ENCODE measurements around the gene FGR. TPM values are rescaled to one million over a fixed set of nuclear protein-coding genes. Genes with fewer than 3 reads are reported as not detected.
"Not testable (repeated sequence)": the region's sequence is repeated elsewhere in the genome, so short reads cannot be mapped to it uniquely, and the experiment has no call there.

FGR gene
- polyA plus RNA-seq, 10 donors: 1.1 to 3.3 (median 2.2) TPM

DNA sequence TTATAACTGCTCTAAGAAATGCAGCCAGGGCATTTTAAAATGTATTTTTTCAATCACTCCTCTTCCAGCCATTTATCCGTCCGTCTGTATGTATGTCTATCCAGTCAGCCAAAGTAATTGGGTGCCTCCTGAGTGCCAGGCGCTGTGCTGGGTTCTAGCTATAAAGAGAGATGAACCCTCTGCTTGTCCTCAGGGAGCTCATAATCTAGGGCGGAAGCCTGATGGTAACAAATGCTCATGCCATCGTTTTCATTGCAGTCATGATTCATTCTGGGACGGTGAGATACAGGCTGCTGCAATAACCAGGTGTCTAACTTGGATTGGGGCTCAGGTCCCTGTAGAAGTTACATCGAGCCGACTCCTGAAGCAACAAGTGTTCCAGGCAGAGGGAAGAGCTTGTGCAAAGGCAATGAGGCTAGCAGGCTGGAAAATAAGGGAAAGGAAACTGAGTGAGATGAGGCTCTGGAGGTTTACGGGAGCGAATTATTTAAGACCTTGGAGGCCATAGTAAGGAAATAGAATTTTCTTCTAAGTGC lies 25.4 kb upstream of the FGR start:
- DNase-seq: no peak

DNA sequence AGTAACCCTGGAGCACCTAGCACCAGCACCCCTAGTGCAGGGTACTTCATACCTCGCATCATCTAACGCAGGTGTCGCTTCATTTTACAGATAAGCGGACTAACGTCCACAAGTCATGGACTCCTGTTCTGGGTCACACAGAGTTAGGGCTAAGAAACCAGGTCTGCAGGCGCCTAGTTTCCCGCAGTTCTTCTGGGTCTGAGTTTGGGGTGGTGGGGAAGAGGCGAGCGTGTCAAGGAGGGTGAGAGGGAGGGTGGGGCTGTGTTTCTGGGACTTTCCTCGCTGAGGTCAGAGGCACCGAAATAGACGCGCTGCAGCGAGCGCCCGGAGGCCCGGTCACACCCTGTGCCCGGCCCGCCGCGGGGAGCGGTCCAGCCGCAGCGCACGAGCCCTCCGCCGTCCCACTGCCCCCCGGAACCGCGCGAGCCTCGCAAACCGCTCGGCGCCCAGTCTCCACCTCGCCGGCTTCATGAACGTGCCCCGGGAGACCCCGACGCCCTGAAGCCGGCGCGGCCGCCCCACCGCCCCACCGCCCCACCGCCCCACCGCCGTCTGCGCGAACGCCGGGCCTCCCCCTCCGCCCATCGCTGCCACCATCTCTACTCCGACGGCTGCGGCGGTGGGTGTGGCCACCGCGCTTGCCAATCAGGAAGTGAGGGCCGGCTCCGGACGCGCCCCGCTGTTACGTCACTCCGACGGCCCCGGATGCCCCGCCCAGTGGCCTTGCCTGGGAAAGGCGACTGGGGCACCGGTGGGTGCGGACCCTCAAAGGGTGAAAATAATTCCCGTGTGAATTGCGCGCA lies 24.7 kb upstream of the FGR start:
- DNase-seq: peak; percentile 85 to 94 (median 92)

DNA sequence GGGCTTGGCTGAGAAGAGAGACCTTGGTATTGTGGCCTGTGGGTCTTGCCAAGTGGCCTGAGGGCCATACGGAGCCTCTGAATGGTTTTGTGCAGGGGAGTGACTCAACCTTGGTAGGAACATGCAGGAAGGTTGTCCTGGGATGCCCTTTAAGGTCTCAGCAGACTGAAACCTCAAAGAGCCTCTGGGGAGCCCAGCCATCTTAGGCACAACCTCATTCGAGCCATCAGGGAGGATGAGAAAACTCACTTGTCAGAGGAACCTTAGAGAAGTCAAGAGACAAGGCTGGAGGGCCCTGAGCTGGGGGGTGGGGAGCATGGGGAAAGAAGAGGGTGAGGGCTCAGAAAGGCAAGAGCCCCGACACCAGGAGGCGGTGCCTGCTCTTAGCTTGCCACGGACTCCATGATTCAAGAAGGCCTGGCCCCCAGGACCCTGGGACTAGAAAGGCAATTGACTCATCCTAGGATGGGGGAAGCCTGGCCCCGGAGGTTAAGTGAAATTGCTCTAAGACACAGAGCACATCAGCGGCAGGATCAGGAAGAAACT lies 24.0 kb upstream of the FGR start:
- no peak for DNase-seq

DNA sequence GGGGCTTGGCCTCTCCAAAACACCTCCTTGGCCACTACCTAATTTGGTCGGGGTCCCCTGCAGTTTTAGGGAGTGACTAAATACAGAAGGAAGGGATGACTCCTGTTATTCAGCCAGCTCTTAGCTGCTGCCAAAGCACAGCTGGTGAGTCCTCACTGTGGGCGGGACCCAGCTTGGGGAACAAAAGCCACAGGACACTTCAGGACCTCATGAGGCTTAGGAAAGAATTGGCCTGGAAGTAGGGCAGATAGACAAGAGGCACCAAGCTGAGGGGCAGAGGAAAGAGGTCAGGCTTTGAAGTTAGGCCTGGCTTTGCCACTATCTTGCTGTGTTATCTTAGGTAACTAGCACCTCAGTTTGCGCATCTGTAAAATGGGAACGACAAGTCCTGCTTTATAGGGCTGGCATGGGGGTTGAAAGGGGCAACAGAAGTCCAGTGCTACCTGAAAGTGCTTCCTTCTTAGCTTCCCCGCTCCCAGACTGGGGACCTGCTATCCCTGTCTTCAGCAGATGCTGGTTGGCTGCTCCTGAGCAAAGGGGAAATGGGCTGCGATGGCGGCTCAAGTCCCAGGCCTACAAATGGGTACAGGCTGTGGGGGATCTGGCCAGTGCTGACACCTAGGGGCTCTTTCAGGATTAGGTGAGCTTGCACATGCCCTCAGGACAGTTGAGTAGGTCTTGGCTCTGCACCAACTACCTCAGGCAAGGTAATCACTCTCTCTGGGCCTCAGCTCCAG lies 21.3 kb upstream of the FGR start:
- peak in 1 of 3 donors; percentile 60 for DNase-seq

DNA sequence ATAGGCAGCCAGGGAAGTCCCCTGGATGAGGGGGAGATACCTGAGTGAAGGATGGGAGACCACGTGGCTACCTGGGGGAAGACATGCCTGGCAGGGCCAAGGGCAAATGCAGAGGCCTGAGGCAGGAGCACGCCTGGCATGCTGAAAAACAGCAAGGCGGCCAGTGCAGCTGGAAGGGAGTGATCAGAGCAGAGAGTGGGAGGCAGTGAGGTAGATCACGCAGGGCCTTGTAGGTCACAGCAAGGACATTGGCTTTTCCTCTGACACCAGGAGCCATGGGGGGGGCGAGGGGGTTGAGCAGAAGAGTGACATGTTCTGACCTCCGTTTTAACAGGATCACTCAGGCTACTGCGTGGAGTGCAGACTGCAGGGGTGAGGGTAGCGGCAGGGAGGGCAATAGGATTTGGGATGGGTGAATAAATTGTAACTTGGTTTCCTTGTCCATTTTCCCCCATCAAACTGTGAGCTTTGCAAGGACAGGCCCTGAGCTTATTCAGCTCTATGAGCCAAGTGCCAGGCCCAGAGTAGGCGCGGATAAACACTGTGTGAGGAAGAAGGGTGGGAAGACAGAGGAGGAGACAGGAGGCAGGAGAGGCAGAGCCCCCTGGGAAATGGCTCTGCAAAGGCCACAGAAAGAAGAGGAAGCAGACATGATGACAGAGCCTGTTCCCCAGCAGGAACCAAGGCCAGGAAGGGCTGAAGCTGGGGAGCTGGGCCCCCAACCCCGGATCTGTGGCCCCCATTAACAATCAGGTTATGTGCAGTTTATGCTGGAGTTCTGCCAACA lies 20.4 kb upstream of the FGR start:
- DNase-seq: no peak

DNA sequence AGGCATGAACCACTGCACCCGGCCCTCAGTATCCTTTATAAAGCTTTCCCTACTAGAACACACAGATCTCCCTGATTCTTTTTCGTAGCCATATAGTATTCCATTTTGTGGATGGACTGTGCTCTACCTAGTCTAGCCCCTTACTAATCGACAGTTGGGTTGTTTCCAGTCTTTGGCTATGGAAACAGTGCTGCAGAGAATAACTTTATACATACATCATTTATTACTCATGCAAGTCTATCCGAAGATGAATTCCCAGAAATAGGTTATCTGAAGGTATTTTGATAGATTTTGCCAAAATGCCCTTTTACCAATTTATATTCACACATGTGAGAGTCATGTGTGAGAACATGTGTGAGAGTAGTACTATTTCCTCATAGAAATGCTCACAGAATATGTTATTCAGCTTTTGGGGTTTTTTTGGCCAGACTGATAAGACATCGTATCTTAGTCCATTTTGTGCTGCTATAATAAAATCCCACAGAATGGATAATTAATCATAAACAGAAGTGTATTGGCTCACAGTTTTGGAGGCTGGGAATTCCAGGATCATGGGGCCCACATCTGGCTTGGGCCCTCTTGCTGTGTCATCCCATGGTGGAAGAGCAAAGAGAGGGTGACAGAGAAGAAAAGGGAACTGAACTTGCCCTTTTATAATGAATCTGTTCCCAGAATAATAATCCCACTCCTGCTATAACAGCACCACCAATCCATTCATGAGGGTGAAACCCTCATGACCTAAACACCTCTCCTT lies 17.3 kb upstream of the FGR start:
- DNase-seq: no peak

DNA sequence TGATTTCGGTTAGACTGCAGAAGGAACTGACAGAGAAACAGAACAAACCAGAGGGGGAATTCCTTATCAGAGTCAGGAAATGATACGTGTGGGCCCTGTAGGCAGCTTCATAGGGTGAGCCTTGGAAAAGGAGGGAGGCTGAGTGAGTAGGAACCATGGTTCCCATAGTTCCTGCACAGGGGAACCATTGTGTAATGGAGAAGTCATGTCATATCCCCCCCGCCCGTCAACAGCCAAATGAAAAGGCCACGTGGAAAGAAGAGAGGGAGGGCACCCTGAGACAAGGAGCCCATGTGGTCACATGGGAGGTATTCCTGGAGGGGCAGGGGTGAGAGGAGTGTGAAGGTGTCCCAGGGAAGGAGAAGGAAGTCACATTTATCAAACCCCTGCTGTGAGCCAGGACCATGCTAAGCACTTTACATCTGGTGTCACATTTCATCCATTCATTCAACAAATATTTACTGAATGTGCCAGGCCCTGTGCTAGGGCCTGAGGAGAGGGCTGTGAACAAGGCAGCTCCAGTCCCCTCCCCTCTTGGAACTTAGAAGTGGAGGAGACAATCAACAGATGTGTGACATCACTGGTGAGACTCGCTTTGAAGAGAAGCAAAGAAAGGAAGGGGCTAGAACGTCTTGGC lies 15.7 kb upstream of the FGR start:
- peak; percentile 63 to 71 (median 69) for DNase-seq

DNA sequence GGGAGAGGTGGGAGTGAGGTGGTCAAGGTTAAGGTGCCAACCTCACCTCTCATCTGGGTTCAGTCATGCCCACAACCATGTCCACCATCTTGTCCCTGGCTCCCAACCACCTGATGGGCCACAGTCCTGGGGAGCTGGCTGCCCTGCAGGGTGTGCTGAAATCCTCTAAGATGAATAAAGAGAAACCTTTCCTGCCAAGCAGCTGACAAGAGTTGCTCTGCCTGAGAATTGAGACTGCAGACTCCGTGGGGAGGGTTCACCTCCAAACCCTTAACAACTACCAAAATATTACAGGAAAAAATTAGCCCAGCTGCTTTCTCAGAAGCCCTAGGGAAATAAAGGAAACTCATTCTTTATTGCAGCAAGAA lies 15.2 kb upstream of the FGR start:
- DNase-seq: no peak

DNA sequence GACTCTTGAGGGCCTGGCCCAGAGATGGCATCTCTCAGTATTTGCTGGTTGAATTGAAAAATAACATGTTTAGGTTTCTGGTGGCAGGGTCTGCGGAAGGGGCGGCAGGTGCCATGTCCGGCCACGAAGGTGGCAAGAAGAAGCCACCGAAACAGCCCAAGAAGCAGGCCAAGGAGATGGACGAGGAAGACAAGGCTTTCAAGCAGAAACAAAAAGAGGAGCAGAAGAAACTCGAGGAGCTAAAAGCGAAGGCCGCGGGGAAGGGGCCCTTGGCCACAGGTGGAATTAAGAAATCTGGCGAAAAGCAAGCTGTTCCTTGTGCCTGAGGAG lies 14.3 kb upstream of the FGR start:
- no peak for DNase-seq

DNA sequence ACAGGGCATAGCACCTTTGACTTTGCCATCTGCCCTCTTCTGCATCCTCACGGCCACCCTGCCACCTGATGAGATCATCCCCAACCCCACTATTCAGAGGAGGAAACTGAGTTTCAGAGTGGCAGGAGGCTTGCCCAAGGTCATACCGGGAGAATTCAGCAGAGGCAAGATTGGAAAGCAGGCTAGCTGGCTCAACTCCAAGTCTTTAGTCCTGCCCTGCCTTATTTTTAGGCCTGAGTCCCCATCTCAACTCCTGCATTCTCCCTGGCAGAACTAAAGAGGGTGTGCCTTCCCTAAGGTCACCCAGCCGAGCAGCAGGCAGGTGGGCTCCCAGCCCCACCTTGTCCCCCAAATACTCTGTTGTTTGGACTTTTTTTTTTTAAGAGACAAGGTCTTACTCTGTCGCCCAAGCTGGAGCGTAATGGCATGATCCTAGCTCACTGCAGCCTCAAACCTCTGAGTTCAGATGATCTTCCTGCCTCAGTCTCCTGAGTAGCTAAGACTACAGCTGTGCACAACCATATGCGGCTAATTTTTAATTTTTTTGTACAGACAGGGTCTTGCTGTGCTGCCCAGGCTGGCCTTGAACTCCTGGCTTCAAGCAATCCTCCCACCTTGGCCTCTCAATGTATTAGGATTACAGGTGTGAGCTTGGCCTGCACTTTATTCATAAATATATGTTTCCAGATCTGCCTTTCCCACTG lies 13.8 kb upstream of the FGR start:
- no peak for DNase-seq

DNA sequence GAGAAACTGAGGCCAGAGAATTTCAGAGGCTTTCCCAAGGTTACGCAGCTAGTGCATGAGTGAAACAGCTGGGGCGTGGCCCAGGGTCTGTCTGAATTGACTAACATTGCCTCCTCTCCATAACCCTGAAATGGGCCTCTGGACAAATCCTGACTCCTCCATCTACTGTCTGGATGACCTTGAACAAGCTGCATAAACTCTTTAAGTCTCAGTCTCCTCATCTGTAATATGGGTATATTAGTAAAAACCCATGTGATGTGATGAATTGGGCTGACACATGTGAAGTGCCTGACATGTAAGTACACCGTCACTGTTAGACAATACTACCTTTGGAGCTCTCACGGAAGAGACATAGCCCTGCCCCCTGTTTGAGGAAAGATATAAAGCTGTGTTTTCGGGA lies 12.3 kb upstream of the FGR start:
- no peak for DNase-seq

DNA sequence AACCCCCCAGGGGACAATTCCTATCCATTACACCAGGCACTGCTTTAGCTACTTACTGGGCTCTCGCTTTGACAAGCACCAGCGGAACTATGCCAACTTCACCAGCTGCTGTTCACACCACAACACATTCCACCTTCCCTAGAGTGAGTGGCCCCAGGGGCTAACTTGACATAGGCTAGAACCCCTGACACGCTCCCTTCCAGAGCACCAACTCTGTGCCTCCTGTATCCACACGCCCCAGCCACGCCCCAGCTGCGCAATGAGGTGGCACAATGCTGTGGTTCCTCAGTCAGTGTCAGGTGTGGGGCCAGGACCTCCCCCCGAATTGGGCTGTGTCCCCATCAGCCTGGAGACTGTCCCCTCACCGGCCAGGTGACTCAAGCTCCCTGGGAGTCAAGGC lies 11.7 kb upstream of the FGR start:
- no peak for DNase-seq

DNA sequence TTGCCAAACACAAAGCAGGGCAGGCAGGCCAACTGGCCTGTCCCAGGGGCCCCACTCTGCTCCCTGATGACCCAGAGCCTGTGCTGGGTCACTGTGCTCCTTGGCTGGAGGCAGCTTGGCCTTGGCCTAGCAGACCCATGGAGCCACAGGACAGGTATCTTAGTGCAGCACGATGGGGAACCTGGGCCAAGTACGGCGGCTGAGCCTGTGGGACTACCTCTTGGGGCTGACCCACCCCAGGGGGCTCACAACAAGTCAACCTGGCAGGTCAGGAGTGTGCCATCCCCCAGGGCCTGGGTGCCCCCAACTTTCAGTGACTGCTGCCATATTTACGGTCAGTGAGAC lies 10.1 kb upstream of the FGR start:
- DNase-seq: no peak

DNA sequence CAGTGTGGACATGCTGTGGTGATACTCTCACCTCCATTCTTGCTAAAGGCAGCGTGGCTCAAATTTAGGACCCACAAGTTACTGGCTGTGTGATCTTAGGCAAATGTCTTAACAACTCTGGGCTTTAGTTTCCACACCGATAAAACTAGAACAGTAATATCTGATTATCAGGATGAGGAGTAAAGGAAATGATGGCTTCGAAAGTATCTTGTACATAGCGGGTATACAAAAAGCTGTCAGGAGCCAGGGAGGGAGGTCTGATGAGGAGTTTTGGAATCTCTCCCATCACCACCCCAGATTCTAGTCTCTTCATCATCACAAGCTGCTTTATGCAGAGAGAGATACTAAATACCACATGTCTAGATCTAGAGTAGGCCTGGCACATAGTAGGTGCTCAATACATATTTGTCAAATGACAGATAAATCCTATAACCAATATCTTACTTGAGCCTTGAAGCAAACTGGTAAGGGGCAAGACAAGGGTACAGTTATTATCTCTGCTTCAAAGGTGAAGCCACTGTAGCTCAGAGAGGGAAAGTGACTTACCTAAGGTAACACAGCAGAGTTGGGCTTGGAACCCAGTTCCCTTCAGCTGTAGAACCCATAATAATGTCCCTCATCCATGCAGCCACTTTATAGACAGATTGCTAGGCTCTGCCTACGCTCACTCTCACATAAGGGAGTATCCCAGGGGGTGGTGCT lies 9.5 kb upstream of the FGR start:
- no peak for DNase-seq

DNA sequence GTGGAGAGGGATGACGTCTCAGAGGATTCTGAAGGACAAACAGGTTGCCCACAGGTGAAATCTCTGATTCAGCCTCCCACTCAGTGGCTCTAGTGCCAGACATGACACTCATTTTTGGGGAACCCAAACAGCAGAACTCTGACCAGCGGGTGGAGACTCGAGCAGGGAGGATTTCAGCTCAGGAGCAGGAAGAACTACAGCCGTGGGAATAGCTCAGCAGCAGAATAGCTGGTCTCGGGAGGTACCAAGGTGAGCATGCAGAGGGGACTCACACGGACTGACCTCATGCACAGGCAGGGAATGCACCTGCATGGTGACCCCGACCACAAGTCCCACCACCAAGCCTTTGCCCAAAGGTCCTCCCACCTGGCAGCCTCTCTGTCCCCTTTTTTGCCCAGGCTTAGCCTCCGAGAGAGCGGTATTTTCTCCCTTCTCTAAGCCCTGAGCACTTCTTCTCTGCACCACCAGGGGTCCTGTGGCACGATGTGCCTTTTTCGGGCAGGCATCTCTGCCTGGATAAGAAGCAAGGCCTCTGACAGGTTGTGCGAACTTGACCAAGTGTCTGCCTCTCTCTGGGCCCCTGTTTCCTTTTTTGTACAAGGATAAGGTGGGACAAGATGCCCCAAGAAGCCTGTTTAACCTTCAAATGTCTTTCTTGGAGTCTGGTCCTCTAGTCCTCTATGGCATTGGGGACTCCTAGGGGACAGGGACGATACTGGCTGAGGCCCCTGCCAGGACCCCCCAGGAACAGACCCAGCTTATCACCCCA lies 8.8 kb upstream of the FGR start:
- DNase-seq: peak in 1 of 3 donors; percentile 51

DNA sequence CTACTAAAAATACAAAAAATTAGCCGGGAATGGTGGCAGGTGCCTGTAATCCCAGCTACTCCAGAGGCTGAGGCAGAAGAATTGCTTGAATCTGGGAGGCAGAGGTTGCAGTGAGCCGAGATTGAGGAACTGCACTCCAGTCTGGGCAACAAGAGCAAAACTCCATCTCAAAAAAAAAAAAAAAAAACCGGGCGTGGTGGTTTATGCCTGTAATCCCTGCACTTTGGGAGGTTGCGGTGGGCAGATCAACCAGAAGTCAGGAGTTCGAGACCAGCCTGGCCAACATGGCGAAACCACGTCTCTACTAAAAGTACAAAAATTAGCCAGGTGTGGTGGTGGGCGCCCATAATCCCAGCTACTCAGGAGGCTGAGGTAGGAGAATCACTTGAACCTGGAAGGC lies 5.5 kb upstream of the FGR start:
- not testable (repeated sequence) for DNase-seq

DNA sequence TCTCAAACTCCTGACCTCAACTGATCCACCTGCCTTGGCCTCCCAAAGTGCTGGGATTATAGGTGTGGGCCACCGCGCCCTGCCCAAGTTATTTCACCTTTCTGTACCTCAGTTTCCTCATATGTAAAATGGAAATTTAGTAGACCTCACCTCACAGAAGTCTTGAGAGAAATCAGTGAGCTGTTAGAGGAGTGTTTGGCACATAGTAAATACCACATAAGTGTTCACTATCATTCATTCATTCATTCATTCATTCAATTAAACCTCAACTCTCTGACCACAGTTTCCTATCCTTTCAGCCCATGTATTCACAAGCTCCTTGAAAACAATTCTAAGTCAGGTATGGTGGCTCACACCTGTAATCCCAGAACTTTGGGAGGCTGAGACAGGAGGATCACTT lies 3.8 kb upstream of the FGR start:
- DNase-seq: no peak

DNA sequence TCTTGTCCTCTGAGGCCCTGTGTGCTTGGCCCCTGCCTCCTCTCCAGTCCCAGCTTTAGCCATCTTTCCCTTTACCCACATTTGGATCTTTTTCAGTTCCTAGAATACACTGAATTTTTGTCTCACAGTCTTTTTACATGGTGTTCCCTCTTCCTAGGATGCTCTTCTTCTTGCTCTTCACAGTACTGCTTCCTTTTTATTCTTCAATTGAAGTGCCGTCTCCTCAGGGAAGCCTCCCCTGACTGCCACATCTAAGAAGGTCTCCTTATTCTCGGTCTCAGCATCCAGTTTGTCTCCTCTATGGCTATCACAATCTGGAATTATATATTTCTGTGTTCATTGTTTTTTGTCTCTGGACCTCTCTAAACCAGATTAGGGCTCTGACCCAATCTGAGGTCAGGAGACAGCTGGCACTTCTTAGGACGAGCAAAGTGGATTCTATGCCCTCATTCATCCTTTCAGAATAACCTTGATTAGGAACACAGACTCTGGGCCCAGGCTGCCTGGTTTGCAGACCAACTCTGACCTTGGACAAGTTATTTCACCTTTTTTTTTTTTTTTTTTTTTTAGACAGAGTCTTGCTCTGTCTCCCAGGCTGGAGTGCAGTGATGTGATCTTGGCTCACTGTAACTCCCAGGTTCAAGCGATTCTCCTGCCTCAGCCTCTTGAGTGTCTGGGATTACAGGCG lies 3.2 kb upstream of the FGR start:
- no peak for DNase-seq

All from muscle of back (tissue), 11 donors.